SHP77 (cell line): ENCODE measurements around the gene PALLD.

Experiments used
- DNase-seq, 2 experiments: peaks; one replicate each; lab custom pipeline; 2025; lab: John Stamatoyannopoulos, UW

The PALLD gene

GRCh38 chr4:168592676-168593075, 95.8 kb downstream of the PALLD start:
- no peak for DNase-seq

DNA sequence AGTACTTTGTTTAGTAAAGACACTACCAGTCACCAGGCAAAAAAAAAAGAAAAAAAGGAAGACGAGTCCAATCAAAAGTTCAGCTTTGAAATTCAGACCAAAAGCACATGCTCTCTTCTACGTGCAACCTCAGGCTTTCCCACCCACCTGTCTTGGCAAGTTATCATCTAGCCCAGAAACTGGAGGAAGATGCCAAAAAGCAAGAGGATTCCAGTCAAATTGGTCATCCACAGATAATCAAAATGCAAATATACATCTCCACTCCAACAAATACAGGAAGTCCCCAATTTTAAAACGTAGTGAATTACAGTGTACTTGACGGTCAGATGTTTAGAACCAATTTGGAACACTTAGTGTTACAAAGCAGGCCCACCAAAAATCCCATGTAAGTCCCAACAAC, 96.5 kb downstream of the PALLD start:
- no peak for DNase-seq

DNA sequence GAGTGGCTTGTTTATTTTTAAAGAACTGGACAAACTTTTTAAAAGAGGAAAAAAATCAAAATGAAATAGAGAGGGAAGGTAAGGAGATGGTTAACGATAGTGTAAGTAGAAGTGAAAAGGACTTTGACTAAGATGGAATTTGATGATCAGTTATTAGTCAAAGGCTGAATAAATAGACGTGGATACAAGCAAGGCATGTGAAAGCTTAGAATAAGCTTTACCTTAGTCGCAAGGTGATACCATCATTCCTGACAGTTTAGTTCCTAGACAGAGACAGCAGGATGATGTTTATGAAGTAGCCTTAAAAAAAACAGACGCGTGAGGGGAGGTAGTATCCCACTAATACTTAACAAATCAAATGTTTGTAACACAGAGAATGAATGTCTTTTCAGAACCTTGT, 97.3 kb downstream of the PALLD start:
- DNase-seq = no peak

DNA sequence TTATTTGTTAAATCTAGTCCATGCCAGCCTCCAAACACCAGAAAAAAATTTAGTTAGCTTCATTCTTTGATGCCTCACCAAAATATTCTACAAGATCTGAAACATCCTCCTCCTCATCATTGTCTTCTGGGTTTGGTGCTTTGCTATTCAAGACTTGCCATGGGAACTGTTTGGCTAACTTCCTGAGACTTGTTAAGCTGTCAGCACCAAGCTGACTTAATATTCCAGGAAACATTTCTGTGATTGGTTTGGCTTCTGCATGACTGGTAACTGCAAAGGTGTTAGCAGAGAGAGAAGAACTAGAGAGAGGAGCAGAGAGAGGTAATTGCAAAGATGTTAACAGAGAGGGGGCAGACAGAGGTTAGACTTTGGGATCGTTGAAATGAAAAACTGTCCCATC, 101.3 kb downstream of the PALLD start:
- no peak for DNase-seq

GRCh38 chr4:168600796-168601583, 104.1 kb downstream of the PALLD start:
- DNase-seq = no peak

- DNase-seq = no peak
Measured at GRCh38 chr4:168601899-168602298, 105.0 kb downstream of the PALLD start.

DNA sequence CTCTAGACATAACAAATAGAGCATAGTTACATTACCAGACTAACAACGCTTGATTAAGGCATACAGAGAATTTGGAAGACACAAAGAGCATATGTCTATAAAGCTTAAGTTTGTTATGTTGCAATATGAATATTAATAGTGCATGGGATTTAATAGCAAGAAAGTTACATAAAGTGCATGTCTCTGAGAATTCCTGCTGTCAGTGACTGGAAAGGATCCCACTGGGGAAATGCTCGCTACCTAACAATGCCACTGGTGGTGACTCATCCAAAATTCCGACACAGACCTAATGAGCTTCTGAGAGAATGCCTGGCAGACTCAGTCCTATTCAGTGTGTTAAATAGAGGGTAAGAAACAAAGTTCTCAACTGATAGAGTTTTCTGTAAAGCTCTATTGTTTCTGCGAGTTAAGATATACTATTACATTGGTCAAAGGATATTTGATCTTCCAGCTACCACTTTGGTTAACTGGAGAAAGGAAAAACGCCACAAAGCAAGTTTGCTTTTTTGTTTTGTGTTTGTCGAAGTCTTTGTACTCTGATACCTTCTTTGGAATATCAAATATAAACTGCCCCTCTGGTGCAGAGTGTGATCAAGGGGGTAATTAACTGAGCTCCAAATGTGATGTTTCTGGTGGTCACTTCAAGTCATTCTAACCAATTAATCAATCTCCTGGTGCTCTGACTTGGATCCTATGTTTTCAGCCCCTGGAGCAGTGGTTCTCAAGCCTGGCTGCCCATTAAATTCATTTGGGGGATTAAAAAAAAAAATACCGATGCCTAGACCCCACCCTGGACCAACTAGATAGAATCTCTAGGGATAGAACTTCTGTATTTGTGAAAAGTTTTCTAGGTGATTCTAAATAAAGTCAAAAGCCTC, 107.9 kb downstream of the PALLD start:
- DNase-seq = no peak

- DNase-seq = no peak
Measured at GRCh38 chr4:168605411-168605810, 108.6 kb downstream of the PALLD start.

GRCh38 chr4:168607215-168607614, 110.4 kb downstream of the PALLD start:
- DNase-seq = no peak

- DNase-seq = no peak
Measured at GRCh38 chr4:168608771-168609170, 111.9 kb downstream of the PALLD start.

DNA sequence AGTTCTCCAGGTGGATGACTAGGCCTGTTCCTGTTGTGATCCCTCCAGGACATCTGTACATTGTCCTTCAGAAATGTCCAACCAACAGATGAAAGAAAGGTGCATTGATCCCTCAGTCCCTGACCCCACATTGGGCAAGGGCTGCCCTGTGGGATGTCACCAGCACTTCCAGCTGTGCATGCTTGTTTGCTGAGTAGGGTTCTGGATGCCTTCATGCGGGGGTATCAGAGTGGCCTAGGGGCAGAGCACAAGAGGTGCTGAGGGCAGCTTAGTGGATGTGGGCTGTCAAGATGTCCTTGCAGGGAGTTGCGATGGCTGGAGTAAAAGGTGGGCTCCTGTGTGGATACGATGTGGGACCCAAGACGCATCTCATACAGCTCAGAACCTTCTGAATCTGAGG, 112.5 kb downstream of the PALLD start:
- DNase-seq = no peak

DNA sequence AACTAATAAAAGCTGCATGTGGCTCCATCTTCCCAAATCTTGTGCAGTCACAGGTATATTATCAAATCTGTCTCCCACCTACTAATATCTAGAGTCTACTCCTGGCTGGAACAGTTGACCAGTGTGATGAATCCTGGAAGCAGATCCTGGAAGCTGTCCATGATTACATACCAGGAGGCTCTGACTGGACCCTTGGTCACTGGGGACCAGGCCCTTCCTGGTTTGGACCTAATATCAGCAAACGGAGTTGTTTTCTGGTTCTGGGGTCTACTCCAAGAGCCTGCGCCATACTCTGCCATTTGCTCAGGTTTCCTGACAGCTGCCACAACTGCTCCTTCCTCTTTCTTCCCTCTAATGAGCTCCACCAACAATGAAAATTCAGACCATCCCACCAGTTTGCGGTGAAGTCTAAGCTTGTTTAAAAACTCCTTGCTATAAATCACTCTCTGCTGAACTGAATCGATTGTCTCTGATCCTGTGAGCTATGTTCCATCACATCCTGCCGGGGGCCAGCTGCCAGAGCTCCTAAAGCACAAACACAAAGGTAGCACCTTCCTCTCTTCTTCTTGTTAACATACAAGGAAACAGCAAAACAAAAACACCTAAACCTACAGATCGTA, 114.2 kb downstream of the PALLD start:
- no peak for DNase-seq

GRCh38 chr4:168612450-168613135, 115.7 kb downstream of the PALLD start:
- DNase-seq = no peak

GRCh38 chr4:168613869-168614268, 117.0 kb downstream of the PALLD start:
- DNase-seq = no peak

- no peak for DNase-seq
Measured at GRCh38 chr4:168614281-168615057, 117.6 kb downstream of the PALLD start.

GRCh38 chr4:168615294-168616065, 118.6 kb downstream of the PALLD start:
- no peak for DNase-seq

GRCh38 chr4:168618577-168619265, 121.9 kb downstream of the PALLD start:
- DNase-seq = no peak

GRCh38 chr4:168619266-168619631, 122.4 kb downstream of the PALLD start:
- no peak for DNase-seq

DNA sequence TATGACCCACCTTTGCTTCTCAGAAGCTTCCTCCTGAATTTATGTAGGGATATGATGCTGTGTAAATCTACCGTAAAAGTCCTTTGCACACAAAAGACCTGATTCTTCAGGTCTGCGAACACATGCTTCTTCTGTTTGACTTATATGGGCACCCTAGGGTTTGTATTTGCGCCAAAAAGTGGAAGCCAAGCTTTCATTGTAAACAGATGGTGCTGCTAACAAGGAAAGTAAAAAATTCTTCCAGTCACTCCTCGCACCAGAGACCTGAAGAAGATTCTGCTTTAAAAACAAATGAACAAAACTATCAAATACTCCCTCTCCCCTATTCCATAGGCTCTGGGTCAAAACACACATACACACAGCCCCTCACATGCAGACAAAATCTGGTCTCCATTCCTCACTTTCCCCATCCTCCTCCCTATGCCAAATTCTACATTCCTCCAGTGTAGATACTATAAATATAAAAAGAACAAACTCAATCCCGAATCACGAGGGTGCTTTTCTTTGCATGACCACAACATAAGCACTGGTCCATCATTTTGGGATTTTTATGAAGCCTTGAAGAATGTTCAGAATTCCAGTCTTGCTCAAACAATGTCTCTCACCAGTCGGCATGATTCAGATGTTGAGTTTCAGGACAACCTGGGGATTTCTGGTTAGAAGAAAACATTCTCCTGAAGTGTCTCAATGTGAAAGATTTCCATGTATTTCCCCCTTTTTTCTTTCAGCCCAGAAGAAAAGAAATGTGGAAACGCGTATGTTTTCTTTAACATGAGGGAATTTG, 125.1 kb downstream of the PALLD start:
- no peak for DNase-seq
